Activated CD4-positive, alpha-beta T cell treated with anti-CD3 and anti-CD28 coated beads, Interleukin-2, amount 50 U/mL, for 1 hour (primary cell): ENCODE measurements around the gene ESM1.
"Not testable (repeated sequence)": the region's sequence is repeated elsewhere in the genome, so short reads cannot be mapped to it uniquely, and the experiment has no call there.

Experiments
- DNase-seq: peaks from one replicate; pipeline ENCODE4 v3.0.0-alpha.2; 2020

The ESM1 gene, protein sequence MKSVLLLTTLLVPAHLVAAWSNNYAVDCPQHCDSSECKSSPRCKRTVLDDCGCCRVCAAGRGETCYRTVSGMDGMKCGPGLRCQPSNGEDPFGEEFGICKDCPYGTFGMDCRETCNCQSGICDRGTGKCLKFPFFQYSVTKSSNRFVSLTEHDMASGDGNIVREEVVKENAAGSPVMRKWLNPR

DNA sequence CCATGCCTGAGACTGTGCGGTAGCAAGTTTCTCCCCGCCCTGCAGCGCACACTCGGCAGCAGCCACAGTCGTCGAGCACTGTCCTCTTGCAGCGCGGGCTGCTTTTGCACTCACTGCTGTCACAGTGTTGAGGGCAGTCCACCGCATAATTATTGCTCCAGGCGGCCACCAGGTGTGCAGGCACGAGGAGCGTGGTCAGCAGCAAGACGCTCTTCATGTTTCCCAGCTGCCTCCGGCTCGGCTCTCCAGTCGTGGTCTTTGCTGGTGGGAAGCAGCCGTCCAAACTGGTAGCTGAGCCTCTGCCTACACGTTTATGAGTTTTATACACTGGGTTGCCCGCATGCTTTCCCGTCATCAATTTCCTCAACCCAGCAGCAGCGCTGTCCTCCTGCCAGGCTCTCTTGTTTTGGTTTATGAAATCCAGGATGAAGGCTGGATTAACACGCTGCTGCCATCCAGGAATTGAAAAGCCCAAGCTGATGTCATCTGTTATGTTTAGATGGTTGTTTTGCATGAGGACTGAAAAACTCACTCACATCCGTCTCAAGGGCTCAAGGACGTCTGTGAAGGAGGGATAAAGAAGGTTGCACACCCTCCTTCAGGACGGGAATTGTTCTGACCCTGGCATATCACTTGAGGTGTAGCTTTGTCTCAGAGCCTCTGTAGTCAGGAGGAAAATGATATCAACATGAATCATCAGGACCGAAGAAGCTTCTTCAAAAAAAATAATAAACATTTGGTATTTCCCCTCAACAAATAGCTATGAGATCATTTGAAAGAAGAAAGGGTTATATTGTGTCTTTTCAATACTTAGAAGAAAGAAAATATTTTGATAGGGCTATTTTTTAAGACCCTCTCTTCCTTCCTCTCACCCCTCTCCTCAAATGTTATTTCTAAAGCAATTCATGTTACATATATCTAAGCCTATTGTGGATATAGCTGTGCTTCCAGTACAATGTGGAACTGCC, at the start of gene ESM1:
Gene ESM1 (minus strand): TSS at position 293 of the 968 bp plus-strand sequence. CDS start 76 bp downstream, at position 217.
- no peak for DNase-seq

DNA sequence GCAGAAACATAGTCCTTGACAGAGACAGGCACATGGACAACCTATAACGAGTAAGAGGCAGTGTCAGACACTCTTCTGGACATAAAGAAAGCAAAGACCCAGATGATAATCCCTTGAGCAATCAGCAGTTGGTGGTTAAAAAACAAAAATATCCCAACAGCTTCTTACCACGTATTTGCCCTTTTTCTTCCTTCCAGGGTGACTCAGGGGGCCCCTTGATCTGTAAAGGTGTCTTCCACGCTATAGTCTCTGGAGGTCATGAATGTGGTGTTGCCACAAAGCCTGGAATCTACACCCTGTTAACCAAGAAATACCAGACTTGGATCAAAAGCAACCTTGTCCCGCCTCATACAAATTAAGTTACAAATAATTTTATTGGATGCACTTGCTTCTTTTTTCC, 48.2 kb upstream of the ESM1 start:
- no peak for DNase-seq

DNA sequence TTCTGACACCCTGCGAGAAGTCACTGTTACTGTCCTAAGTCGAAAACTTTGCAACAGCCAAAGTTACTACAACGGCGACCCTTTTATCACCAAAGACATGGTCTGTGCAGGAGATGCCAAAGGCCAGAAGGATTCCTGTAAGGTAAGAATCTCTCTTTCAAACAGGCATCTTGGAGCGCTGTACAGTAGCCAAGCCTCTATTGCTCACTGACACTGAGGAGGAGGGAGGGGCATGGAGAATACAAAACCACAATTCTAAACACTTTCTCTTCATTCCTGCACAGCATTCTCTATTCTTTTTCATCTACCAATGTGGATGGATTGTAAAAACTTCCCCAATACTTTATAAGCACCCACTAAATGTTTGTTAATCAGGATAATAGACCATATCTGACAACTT, 46.1 kb upstream of the ESM1 start:
- no peak for DNase-seq

DNA sequence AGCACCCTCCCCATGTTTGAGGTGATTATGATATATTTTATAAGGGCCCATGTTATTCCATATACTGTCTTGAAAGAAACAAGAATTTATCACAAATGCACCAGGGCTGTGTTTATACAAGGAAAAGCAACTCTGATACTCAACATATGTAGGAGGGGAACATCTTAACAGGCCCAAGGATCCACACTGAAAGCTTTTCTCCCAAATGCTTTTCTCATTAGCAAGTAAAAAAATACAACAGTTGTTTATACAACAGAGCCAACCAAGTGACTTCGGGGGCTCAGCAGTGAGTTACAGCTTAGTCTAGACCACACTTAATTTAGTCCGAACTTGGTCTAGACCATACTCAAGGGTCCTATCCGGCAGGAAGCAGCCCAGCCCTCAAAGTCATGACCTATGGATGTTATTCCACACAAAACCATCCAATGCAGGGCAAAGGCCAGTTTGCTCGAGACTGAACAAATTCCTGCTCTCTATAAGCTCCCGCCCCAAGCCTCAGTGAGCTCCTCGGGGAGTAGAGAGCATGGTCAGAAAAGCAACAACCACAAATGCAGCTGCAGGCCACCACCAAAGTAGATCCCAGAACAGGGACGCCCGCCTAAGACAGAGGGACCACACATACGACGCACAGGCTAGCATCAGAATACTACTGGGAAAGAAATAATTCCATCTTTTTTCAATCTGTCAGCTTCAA, 45.4 kb upstream of the ESM1 start:
- no peak for DNase-seq

DNA sequence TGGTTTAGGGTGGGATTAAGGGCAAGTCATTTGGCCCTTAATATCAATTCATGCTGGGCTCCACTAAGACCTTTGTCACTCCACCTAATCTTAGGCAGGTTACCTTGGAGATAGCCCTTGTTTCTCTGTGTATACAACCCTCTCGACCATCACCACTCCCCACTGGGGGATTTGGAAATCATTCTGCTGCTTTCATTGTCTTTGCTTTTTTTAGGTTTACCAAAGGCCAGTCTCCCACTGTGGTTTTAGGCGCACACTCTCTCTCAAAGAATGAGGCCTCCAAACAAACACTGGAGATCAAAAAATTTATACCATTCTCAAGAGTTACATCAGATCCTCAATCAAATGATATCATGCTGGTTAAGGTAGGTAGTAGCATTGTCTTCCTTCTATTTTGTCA, 44.8 kb upstream of the ESM1 start:
- no peak for DNase-seq

DNA sequence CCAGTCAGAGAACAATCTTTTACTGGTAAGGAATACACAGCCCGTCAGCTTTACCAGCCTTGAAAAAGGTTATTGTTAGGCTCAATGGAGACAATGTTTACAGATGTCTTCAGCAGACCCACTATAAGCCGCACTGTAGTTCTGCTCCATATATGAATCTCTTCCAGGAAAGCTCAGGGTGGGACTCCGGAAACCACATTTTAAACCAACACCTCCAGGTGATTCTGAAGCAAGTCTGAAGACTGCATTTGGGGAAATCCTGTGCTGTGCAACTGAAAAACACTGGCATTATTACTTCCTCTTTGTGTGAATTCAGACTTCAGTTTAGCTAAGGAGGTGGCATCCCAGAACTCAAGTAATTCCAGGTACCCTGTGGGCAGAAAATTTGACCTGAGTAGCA, 42.2 kb upstream of the ESM1 start:
- DNase-seq = no peak

DNA sequence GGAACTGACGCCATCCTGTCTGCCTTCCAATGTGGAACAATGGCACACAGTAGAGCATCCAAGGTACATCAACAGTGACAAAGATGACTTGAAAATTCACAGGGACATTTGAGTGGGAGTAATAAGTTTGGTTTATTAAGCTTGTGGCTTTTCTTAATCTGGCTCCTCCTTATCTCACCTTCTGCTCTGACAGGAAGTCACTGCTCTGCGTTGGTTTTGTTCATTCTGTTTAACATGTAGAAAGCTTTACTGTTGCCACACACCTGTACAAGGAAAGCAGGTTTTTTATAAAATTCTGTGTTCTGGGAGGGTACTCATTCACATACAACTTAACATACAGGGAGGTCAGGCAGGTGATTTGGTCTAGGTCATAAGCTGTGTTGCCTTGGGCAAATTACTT, 37.1 kb upstream of the ESM1 start:
- DNase-seq = no peak

DNA sequence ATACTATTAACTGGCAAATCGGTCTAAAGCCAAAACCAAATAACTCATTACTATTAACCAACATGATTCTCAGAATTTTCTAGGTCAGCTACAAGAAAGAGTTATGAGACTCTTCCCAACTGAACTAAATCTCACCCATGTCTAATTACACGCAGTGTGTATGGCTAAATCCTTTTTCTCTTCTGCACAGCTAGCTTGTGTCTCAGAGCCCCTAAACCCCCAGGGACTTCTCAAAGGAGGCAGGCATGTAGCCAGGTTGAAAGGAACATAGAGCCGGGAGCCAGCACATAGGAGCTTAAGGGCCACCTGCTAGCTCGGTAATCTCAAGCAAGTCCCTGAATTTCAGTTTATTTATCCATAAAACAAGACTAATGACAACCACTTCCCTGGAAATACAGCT, 36.4 kb upstream of the ESM1 start:
- DNase-seq = no peak

DNA sequence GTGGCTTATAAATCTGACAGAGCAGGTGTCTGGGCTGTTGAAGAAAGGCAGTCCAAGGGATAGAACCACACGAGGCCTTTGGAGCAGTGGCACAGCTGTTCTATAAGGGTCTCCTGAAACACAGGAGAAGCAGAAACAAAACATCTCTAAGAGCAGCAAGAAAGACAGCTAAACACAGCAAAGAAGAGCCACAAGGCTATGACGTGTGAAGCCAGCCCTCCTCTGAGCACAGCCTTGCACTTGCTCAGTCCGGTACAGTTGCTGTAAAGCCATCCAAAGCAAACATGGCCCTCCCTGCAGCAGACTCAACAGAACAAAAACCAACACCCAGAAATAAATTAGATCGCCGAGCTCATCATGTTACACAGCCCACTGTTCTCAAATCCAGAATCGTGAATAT, 36.0 kb upstream of the ESM1 start:
- no peak for DNase-seq

DNA sequence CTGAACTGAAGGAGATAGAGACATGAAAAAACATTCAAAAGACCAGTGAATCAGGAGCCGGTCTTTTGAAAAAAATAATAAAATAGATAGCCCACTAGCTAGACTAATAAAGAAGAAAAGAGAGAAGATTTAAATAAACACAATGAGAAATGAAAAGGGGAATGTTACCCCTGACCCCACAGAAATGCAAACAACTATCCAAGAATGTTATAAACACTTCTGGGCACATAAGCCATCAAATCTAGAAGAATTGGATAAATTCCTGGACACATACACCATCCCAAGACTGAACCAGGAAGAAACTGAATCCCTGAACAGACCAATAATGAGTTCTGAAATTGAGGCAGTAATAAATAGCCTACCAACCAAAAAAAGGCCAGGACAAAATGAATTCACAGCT, 24.8 kb upstream of the ESM1 start:
- not testable (repeated sequence) for DNase-seq

DNA sequence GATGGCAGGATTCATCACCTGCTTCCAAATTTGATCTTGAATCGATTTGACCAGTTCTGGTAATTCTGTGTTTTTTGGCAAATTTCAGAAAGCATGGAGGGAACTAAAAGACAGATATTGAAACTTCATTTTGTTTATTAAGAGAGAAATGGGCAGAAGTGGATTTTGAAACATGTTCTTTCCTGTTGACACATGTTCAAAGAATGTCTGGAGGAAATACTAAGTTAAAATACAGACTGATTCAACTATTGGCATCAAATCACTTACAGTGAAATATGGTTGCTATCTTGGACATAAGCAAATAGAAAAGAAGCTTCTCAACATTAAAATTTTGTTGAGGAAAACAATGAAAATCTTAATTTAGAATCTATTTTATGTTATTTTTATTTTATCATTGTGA, 19.3 kb upstream of the ESM1 start:
- DNase-seq = no peak

DNA sequence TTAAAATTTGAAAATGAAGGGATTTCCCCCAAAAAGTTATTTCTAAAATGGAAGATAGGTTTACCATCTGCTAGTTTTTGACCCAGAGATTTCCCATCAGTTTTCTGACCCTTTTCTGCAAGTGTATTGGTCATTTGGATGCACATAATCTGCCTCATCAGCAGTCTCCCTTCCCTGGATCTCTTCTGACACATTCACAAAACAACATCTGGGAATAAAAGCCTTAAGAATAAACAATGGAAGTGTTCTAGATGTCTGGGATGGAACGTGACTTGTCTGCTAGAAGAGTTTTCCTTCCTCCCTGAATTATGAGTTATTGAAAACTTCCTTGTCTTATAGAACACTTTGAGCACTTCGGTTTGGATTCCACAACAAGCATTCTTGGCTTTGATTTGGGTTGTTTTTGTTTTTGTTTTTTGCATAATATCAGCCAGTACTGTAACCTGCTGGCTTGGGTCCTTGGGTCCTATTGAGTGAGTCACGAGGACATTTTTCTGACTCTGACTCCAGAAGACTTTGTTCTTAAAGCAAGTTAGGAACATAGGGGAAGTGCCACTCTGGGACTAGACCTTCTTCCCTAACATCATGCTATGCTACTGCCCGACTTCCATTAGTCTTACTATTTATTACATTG, 18.2 kb upstream of the ESM1 start:
- no peak for DNase-seq

DNA sequence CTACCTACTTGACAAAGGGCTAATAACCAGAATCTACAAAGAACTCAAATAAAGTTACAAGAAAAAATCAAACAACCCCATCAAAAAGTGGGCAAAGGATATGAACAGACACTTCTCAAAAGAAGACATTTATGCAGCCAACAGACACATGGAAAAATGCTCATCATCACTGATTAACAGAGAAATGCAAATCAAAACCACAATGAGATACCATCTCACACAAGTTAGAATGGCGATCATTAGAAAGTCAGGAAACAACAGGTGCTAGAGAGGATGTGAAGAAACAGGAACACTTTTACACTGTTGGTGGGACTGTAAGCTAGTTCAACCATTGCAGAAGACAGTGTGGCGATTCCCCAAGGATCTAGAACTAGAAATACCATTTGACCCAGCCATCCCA, 16.8 kb upstream of the ESM1 start:
- DNase-seq = not testable (repeated sequence)

DNA sequence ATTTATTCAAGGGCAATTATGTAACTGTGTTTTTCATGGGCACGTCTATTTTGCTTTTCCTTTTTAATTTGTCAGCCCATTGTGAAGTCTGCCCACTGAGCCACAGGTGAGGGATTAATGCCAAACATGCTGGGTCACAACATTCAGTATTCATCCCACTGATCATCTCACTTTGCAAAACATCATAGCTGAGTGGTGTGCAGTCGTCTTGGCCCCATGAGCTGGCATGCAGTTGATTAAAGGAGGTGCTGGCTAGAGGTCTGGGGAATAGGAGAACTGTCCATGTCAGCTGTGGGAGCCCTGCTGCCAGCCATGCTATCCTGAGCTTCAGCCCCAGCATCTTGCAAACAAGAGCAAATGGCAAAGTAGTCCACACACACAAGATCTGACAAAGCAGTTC, 11.7 kb upstream of the ESM1 start:
- DNase-seq = no peak

DNA sequence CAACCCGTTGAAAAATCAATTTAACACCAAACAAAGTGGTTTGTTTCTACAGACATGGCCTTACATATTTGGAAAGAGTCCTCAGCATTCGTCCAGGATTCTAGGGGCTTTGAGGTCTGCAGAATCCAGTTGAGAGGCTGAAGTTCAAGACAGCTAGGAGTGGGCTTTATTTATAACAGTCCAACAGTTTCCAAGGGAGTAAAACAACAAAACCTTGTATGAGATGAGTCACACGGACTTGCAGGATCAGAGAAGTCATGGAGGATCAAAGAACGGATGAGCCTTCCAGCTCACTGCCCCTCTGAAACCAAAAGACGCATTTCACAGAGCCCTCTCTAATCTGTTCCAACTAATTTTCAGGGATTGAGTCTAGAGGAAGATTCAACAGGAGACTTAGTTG, 11.1 kb upstream of the ESM1 start:
- no peak for DNase-seq

DNA sequence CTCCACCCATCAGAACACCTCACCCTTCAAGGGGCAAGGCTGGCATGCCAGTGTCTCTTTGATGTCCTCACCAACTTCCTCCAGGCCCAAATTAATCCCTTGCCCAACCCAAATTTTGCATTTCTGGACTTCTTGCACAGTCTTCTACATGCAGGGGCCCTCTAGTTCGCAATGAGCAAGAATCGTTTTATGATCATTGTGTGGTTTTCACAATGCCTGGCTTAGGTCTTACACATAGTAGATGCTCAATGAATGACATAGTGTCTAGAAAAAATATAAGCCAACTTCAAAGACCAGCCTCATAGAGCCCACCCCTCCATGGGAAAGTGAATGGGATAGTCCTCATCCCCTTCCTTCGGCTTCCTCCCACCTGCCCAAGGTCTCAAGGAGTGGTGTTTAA, 9.8 kb upstream of the ESM1 start:
- no peak for DNase-seq

DNA sequence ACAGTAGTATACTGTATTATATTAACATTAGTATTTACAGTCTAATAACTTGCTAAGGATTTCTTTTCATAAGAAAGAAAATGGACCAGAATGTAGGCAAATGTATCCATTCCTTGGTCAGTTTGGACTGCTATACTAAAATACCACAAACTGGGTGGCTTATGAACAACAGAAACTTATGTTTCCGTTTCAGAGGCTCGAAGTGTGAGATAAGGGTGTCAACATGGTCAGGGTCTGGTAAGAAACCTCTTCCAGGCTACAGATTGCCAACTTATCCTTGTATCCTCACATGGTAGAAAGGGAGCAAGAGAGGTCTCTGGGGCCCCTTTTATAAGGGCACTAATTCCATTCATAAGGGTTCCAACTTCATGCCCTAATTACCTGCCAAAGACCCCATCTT, 9.2 kb upstream of the ESM1 start:
- DNase-seq = no peak

DNA sequence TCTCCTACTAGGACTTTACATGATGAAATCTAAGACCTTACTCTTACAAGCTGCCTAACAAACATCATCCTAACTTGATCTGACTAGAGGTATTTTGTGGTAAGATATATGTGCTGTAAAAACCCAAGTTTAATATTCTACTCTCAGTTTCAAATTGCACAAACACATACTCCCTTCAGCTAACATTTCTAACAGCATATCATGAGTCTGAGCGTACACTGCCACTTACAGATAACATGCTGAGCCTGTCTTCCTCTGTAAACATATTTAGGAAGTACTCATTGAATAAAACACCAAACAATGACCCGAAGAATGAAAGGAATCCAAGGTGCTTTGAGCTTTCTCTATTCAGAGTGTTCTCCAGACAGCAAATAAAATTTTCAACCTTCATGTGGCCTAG, 7.9 kb upstream of the ESM1 start:
- DNase-seq = no peak

DNA sequence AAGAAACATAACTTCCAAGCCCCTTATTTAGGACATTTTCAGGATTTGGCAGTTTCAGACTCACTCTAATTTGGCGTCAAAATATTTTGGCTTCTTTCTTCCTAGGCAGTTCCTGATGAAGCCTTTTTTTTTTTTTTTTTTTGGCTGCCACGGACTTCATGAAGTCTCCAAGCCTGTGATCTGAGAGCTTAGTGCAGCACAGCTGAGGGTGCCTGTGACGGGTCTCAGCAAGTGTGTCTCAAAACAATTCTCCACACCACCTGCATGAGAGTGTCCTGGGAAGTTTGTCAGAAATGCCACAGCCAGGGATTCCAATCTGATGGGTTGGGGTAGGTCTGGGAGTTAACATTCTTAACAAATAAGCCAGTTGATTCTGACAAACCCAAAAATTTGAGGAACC, 6.0 kb upstream of the ESM1 start:
- DNase-seq = no peak

DNA sequence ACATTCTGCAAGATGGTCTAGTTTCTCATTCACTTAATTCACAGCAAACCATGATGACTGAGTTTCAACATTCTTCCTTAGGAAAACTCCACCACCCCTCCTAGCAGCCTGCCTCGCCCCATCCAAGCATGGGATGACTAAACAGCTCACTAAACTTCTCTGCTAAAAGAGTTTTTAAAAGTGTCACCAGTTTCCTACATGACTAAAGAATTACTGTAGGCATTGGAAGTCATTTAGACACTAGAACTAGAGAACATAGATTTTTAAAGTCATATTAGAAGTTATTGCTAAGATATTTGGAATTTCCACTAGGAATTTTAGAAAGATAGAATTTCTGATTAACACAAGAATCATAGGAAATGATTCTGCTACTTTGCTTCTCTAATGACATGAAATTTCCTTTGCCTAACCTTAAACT, 5.5 kb upstream of the ESM1 start:
- no peak for DNase-seq

DNA sequence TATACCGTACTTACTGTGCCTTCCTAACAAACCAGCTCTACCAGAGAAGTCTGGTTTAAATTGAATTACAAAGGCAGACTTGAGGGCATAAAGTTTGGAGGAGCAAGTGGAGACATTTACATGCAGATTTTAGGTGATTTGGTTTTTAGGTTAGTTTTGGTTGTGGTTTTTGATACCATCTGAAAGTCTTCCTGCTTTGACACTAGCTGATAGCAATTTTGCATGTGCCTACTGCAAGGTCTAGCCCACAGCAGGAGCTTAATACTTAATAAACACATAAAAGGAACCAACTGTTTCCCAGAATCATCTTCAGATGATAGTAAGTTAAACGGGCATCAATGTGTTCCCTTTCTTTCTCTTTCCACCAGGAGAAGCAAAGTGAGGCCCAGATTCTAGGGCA, 3.4 kb upstream of the ESM1 start:
- no peak for DNase-seq

DNA sequence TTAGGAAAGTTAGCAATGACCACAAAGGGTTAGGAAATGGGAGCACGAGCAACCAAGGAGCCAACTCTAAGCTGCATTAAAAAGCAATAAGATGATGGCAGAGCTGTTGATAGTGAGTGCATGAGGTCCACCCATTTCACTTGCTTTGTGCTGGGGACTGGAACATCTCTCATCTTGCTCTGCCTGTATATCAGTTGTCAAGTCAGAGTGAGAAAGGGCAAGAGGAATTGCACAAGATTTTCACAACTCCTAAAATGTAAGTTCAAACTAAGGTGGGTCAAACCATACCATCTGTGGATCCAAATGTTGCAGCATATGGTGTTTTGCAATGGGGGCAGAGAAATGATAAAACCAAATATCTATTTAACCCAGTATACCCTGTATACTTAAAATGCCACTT, 2.8 kb upstream of the ESM1 start:
- no peak for DNase-seq

DNA sequence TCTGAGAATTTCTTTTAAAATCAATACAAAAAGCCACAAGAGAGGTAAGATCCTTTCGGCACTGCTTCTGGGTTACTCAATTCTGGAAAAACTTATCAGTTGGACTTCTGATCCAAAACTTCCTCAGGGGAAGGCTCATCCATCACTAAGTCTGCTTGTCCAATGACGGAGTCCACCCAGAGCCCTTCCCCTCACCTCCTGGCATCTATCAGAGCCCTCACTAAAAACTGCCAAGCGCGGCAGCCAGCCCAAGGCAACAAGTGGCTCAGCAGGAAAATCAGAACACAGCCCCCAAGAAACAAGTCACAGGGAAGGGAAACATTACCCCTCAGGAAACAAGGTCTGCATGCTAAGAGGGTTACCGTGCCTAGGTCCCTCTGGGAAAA, 869 bp upstream of the ESM1 start:
- DNase-seq = no peak

DNA sequence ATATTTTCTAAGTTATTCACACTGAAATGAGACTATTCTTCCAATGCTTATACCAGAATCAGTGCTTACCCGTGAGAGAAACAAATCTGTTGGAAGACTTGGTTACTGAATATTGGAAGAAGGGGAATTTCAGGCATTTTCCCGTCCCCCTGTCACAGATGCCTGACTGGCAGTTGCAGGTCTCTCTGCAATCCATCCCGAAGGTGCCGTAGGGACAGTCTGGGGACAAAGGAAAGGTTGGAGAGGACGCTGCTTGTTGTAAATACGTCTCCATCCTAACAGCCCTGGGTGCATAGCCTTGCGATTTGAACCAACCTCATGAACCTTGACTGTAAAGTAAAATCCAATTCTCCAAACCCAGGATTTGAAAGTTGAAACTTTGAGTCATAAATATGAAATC, 3.5 kb downstream of the ESM1 start:
- no peak for DNase-seq
